K562 (cell line): Measurements from ENCODE around the gene MYL9.

Source experiments
- BDP1 ChIP-seq: IDR thresholded peaks from 3 replicates; pipeline ENCODE4 v1.6.1; 2011; ENCODE audit not compliant: insufficient read length, insufficient read depth
- NCOR1 ChIP-seq: fragments of 450-650 bp; IDR thresholded peaks from 2 replicates; pipeline ENCODE4 v1.6.1; 2016; ENCODE audit warnings: mild to moderate bottlenecking, moderate library complexity
- NR2C2 ChIP-seq, 2 experiments: fragments of 200-800 bp in 1 of 2; sonication (Bioruptor generic) in 1 of 2; sonication (generic) in 1 of 2; formaldehyde crosslinking in 1 of 2; IDR thresholded peaks; 2 replicates each; pipeline versions ENCODE4 v1.6.1 to v1.8.0; 2016 to 2022; ENCODE audit warnings: mild to moderate bottlenecking in 1 of 2, missing compliant biosample characterization in 1 of 2, missing genetic modification characterization in 1 of 2, missing genetic modification reagents in 1 of 2
- NR2F6 ChIP-seq: fragments of 450-650 bp; formaldehyde crosslinking; IDR thresholded peaks from 2 replicates; pipeline ENCODE4 v1.4.0; 2020; ENCODE audit warnings: mild to moderate bottlenecking
- POLR2AphosphoS5 ChIP-seq: IDR thresholded peaks from 2 replicates; pipeline ENCODE4 v1.6.1; 2011; ENCODE audit warnings: mild to moderate bottlenecking, low read depth, low read length, moderate library complexity; ENCODE audit not compliant: control insufficient read depth, insufficient read depth
- STAG1 ChIP-seq: sonication (generic); formaldehyde crosslinking; IDR thresholded peaks from 2 replicates; pipeline ENCODE4 v1.5.0; 2020; ENCODE audit warnings: missing genetic modification reagents, borderline replicate concordance
- ZFX ChIP-seq: sonication (generic); formaldehyde crosslinking; IDR thresholded peaks from 2 replicates; pipeline ENCODE4 v1.8.0; 2022; ENCODE audit warnings: mild to moderate bottlenecking, missing genetic modification reagents, moderate library complexity
- ZNF274 ChIP-seq: IDR thresholded peaks from 2 replicates; pipeline ENCODE4 v1.6.1; 2011; ENCODE audit warnings: low read depth, mild to moderate bottlenecking, low read length, moderate library complexity, borderline replicate concordance

DNA sequence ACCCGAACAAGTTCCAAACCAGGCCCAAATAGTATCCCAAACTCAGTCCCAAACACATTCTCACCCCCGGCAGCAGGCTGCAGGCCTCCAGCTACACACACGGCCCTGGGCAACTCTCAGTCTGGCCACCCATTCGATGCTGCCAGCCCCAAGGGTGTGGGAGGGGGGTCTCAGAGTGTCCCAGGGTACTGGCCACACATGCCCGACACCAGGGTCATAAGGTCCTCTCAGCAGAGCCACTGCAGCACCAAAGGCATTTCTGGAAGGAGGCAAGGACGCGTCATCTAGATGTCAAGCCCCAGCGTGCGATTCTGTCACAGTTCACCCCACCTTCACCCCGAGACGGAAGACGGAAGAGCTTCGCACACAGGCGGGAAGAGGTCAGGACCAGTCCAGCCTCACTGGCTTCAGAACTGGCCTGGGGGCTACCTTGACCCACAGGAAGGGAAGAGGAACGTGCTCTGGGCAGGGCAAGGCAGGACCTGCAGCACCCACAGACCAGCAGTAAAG is 9.5 kb downstream of the MYL9 start:
- TF ChIP-seq NR2F6 (CRISPR knock-in tag) (no peak), BDP1 (no peak), STAG1 (CRISPR knock-in tag) (no peak), NCOR1 (no peak), POLR2AphosphoS5 (no peak), ZFX (CRISPR knock-in tag) (no peak), ZNF274 (no peak), NR2C2 (CRISPR knock-in tag; IDR thresholded peaks at IDR 0.05) (no peak), NR2C2 (tag; IDR thresholded peaks at IDR 0.05) (no peak)
